Frontal cortex (tissue), 4 donors: ENCODE results near the gene SNX27. TPM values are rescaled to one million over a fixed set of nuclear protein-coding genes. Genes with fewer than 3 reads are reported as not detected.

Experiments
- DNase-seq, 2 donors: peaks; one replicate each; pipeline ENCODE4 v3.0.0; 2012; ENCODE audit warnings: low spot score in 2 of 2
- FAIRE-seq: peaks from 2 replicates; lab custom pipeline; 2012; peaks lifted over from hg19 to GRCh38; lab: Jason Lieb, UNC
- total RNA-seq: library from RNA; depleted of rRNA; stranded (reverse); fragments of >200 nt; gene quantifications from one replicate; pipeline ENCODE4 v1.2.3, GENCODE V29; 2014
- donor health status: control.
- donor health status: control.
- donor health status: control.

The SNX27 gene
- total RNA-seq, 1 donor from 2014 or later: 75.8 TPM

DNA sequence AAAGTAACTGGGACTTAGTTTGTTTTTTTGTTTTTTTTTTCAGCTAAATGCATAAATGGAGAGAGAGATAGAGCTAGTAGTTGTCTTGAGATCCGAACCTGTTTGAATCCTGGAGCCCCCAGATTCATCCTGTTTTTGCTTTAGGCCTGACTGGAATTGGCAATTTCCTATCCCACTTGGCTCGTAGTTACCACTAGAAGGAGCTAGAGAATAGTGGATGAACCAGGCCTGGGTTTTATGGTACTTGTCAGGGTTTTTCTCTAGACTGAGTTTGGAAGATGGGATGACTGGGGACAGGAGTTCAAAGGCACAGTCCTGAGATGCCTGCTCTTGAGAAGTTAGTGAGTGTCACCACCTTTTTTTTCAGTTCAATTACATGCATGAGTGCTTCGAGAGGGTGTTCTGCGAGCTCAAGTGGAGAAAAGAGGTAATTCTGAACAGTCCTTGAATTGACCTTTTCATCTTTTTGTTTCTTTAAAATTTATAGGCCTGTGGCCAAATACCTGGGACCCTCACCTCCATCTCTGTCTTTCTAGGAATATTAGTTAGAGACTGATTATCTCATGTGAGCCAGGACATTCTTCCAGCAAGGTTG lies 81.3 kb downstream of the SNX27 start:
- FAIRE-seq: no peak
- no peak for DNase-seq

DNA sequence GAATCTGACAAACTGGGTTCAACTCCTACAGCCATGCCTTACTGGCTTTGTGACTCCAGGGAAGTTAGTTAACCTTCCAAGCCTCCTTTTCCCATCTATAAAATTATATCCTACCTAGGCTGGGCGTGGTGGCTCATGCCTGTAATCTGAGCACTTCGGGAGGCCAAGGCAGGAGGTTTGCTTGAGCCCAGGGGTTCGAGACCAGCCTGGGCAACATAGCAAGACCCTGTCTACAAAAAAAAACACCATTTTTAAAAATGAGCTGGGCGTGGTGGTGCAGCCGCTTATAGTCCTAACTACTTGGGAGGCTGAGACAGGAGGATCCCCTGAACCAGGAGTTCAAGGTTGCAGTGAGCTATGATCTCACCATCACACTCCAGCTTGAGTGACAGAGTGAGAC lies 89.7 kb downstream of the SNX27 start:
- FAIRE-seq (no peak), DNase-seq (no peak)

GRCh38 chr1:151702936-151703335 lies 91.1 kb downstream of the SNX27 start:
- FAIRE-seq (no peak), DNase-seq (no peak)

GRCh38 chr1:151703813-151704212 lies 92.0 kb downstream of the SNX27 start:
- FAIRE-seq: no peak
- DNase-seq: no peak

DNA sequence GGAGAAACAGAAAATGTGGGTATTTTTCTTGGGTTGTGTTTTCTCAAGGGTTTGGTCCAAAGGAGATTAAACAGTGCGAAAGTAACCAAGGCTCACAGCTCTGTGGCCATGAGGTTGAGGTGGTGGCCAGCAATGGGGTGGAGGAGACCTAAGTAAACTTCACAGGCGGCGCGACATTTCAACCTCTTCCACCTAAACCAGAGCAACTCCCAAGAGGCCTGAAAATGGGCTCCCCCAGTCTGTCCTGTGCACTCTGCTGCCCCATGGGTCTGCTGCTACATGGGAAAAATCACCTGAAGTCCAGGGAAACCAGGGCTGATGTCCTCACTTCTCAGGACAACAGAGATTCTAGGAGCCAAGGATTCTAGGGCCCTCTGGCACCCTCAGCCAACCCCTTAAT lies 92.4 kb downstream of the SNX27 start:
- FAIRE-seq: no peak

GRCh38 chr1:151705146-151705545 lies 93.3 kb downstream of the SNX27 start:
- DNase-seq (no peak), FAIRE-seq (no peak)

More for the DNA sequence above, 92.4 kb downstream of the SNX27 start:
- DNase-seq: no peak

DNA sequence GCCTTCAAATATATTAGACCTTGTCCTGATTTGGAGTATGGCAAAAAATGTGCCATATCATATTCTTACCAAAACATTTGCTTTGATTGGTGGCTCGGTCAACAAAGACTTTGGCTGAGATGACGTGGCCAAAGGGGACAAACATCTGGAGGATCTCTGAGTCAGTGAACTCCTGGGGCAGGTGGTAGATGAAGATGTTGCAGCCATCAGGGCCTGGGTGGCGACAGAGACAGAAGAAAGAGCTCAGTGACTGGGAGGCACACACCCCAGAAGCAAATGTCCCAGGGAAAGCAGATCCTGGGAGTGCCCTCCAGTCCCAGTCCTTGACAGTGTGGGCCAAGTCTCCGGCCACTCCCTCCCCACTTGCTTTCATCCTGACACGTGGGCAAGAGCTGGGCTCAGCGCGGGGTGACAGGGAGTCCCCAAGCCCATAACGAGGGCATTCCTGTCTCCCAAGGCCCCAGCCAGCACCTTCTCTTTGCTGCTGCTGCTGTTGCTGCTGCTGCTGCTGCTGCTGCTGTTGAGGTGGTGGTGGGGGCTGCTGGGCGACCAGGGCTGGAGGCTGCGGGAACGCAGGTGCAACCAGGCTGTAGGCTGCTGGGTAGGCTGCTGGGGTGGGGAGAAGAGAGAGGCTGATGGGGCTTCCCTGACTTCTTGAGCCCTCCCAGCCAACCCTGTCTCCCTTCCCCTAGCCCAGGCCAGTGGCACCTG lies 94.1 kb downstream of the SNX27 start:
- DNase-seq (no peak), FAIRE-seq (no peak)

DNA sequence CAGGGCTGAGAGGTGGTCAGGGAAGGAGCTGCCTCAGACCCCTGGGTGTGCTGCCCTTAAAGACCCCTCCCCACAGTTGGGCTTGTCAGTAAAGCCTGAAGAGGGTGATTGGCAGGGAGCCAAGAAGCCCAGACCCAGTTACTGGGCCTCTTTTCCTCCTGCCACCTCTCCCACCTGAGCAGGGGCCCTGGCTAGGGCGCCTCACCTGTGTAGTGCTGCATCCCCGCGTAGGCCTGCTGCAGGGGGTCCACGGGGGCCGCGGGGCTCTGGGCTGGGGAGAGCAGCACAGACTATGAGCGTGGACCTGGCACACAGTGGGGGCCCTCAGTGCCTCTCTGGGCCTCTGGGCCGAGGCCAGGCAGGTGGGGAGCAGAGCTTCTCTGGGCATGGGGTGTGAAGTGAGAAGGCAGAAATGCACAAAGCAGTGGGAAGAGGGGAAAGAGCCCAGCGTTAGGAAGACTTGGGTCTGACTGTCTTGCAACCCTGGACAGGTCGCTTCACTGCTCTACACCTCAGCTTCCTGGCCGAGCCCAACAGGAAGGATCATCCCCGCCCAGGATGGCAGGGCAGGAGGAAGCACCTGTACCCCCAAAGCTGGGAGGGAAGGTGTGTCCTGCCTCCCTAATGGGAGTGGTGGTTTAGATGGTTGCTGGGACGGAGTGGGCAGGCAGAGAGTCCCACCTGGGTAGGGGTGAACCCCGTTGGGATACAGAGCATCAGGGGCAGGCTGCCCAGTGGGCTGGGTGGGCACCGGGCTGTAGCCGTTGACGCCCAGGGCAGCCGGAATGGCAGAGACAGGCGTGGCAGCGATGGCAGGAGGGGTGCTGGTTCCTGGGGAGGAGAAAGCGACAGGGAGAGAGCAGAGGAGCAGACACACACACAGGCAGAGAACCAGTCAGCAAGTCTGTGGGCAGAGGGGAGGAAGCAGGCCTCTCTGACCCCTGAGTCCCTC lies 94.9 kb downstream of the SNX27 start:
- DNase-seq: no peak
- FAIRE-seq: no peak

- DNase-seq (no peak), FAIRE-seq (no peak)
These were observed 95.8 kb downstream of the SNX27 start for GRCh38 chr1:151707541-151708065.

DNA sequence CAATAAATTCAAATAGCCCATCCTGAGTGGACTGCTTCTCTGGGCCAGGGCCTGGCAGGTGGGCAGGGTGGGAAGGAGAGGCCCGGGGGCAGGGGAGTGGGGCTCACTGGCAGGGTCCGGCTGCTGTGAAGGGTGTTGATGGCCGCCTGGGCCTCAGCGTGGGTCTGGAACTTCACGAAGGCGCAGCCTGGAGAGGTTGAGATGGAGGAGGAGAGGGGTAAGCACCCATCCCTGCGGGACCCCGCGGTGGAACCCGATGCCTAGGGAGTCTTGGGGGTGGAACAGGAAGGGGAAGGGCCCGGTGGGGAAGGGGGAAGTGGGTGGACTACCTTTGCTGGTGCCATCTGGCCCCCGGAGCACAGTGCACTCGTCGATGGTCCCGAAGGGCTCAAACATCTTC lies 97.0 kb downstream of the SNX27 start:
- FAIRE-seq: no peak
- no peak for DNase-seq

DNA sequence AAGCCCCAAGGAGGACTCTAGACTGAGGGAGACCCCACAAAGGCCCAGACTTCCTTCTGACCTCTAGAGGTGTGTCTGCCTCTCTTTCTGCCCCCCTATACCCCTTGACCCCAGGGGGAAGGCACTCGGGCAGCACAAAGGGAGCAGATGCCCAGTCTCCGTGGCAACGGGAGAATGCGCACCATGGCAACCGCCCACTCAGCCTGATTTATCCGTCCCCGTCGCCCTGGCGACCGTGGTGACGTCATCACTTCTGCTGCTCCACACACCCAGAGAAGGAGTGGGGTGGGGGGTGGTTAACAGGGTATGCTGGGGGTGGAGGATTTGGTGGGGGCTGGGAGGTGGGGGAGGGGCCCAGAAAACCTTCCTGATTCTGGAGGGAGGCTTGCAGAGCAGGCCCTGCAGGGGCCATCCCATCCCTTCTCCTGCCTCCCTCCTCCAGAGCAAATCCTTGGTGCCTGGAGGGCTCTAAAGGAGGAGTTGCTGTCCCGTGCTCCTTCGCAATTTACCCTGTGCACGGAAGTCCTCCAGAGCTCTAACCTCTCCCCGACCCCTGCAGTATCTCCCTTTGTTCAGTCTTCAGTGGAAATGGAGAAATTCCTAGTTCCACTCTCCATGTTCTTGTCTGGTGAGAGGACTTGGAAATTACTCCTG lies 98.5 kb downstream of the SNX27 start:
- DNase-seq: peak in 1 of 2 donors; percentile 67
- no peak for FAIRE-seq

DNA sequence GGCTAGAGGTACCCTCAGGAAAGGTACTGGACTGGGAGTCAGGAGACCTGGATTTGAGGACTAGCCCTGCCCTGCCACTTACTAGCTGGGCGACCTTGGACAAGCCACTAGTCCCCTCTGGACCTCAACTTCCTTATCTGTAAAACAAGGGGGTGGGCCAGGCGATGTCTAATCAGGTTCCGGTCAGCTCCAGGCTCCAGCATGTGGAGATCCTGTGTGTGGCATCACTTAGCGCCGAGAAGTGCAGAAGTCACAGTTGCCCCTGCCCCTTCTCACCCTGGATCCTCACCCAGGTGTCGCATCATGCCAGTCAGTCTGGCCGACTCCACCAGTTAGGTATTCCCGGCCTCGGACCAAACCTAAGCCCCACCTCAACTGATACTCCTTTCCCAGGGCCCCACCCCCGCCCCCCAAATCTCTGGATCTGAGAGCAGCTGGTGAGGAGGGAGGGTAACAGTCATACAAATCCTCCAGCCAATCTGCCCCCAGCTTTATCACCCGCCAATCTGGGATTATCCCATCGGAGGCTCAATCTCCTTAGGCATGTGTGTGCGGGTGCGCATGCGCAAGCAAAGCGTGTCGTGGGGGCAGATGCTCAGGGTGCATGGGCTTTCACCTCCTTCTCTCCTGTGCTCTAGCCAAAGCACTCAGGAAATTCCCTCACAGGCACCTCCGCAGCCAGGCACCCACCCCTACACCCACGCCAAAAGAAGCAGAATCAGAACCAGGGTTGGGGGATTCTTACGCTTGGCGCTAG lies 99.4 kb downstream of the SNX27 start:
- DNase-seq: no peak
- FAIRE-seq: no peak

DNA sequence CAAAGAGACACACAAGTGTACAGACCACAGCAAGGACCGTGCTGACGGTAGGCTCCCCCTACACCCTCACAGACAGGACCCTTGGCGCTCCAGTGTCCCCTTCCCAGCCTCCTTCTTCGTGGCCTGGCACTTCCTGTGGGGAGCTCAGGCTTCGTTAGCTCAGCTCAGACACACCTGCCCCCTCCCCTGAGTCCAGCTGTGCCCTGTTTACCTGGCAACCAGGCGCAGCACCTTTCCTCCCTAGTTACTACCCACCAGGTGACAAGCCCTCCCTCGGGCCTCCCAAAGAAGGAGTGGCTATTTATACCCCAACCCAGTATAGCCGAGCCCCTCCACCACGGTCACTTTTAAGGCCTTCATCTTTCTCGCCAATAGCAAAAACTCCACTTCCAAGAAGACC lies 100.1 kb downstream of the SNX27 start:
- FAIRE-seq: no peak
- no peak for DNase-seq

DNA sequence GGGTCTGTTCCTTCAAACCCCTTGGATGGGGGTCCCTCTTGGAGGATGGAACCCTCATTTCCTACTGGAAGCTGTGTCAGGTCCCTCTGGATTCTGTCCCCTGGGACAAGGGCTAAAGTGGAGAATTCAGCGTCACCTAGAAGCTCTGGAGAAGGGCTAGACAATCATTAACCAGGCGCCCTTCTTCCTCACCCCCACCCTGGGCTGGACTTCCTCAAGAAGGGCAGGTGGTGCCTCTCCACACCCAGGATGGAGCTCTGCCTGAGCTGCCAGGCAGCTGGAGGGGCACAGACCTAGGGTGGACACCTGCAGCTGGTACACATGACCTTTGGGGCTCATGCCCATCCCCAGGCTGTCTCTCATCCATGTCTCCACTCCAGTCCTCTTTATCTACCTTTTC lies 101.2 kb downstream of the SNX27 start:
- DNase-seq (no peak), FAIRE-seq (no peak)

GRCh38 chr1:151713874-151714273 lies 102.0 kb downstream of the SNX27 start:
- DNase-seq (no peak), FAIRE-seq (no peak)

- FAIRE-seq (no peak), DNase-seq (no peak)
These were observed 103.2 kb downstream of the SNX27 start for GRCh38 chr1:151714820-151715725.

DNA sequence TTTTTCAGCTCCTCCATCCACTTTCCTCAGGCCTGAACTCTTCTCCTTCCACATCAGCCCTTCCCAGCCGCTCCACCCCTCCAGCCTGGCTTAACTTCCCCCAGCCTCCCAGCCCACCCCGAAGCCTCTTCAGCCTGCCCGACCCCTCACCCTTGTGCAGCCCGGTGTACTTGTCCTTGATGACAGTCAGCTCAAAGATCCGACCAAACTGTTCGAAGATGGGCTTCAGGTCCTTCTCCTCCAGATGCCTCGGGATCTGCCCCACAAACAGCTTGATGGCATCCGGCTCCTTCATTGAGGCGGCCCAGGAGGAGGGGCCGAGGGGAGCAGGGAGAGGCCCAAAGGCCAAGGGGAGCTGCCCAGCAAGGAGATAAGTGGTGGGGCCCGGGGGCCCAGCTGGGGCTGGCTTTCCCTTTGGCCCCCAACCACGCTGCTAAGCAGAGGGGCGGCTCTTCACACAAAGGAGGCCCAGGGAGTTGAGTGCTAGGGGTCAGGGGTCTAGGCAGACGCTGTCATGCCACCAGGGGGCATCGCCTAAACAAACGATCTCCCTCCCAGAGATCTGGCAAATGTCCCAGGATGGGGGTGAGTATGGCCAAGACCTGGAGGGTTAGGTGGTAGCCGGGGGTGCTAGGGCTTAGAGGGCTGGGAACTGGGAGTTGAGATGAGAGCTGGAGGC lies 104.0 kb downstream of the SNX27 start:
- FAIRE-seq (no peak), DNase-seq (no peak)

- no peak for FAIRE-seq
These were observed 104.5 kb downstream of the SNX27 start for GRCh38 chr1:151716405-151716762.

More at GRCh38 chr1:151716405-151716762, 104.5 kb downstream of the SNX27 start:
- DNase-seq: no peak
